Urinary bladder (tissue), 4 donors: Measurements from ENCODE around the gene MAGEA9. TPM values are rescaled to one million over a fixed set of nuclear protein-coding genes. Genes with fewer than 3 reads are reported as not detected.
"Not testable (repeated sequence)": the region's sequence is repeated elsewhere in the genome, so short reads cannot be mapped to it uniquely, and the experiment has no call there.

Source experiments
- DNase-seq: peaks from one replicate; pipeline ENCODE4 v3.0.0-alpha.2; 2015; ENCODE audit errors: extremely low spot score
- H3K27ac ChIP-seq: one replicate; pipeline ENCODE4 v1.5.1; 2013; ENCODE audit warnings: low read depth, mild to moderate bottlenecking, moderate library complexity
- H3K36me3 ChIP-seq: one replicate; pipeline ENCODE4 v1.6.1; 2013; ENCODE audit warnings: mild to moderate bottlenecking, moderate library complexity; ENCODE audit not compliant: insufficient read depth
- H3K4me1 ChIP-seq: one replicate; pipeline ENCODE4 v1.6.1; 2013; ENCODE audit warnings: mild to moderate bottlenecking, moderate library complexity; ENCODE audit not compliant: insufficient read depth
- H3K4me3 ChIP-seq: one replicate; pipeline ENCODE4 v1.5.1; 2013; ENCODE audit warnings: low read depth, low read length
- WGBS: extraction: QIAGEN DNeasy Blood & Tissue Kit; methylation state at CpG from one replicate; pipeline ENCODE4 v1.1.7; 2013; 5-methylcytosine and 5-hydroxymethylcytosine counted together
- polyA plus RNA-seq: library from polyadenylated mRNA; stranded (reverse); fragments of 200-250 nt; gene quantifications from one replicate; pipeline ENCODE4 v1.2.3, GENCODE V29; 2013
- total RNA-seq: library from RNA; depleted of rRNA; stranded (reverse); fragments of >200 nt; gene quantifications from one replicate; pipeline ENCODE4 v1.2.3, GENCODE V29; 2014
- donor health status: healthy with polysubstance abuse.
- donor health status: healthy.

MAGEA9 gene, protein sequence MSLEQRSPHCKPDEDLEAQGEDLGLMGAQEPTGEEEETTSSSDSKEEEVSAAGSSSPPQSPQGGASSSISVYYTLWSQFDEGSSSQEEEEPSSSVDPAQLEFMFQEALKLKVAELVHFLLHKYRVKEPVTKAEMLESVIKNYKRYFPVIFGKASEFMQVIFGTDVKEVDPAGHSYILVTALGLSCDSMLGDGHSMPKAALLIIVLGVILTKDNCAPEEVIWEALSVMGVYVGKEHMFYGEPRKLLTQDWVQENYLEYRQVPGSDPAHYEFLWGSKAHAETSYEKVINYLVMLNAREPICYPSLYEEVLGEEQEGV
- not detected for total RNA-seq
- polyA plus RNA-seq: not detected

DNA sequence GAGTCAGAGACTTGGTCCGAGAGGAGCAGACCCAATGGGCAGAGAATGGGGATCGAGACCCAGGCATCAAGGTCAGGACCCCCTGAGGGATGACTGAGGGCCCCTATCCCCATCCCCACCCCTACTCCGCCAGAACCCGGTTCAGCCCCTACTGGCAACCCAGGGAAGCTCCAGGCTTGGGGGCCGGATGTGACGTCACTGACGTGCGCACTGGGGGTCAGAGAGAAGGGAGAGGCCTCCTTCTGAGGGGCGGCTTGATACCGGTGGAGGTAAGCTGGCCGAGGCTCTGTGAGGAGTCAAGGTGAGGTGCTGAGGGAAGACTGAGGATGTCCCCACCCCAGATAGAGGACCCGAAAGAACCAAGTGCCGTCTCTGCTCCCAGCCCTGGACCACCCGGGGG is at the start of gene MAGEA9:
Gene MAGEA9, plus strand, starts transcription at position 204 of the 400 bp plus-strand sequence. CDS start 4,281 bp downstream, outside the sequence.
- H3K4me3 ChIP-seq, H3K4me1 ChIP-seq, H3K27ac ChIP-seq, H3K36me3 ChIP-seq, DNase-seq: not testable (repeated sequence)
- WGBS: no CpG with 5 or more reads among the region's 14 CpGs

DNA sequence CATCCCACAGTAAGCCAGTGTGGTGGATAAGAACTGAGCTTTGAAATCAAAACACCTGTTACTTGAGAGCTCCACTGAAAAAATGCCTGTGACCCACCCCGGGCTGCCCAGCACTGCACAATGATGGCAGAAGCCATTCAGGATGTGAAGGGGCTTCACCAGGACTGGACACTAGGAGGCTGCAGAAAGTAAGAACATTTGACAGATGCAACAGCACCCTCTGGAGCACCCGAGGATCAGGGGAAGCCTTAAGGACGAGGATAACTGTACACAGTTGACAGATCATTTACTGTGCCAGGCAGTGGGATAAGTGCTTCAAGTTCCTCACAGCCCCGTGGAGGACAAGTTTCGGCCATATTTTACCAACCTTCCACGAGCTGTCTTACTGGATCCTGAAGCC is 39.5 kb upstream of the MAGEA9 start:
- not testable (repeated sequence) for DNase-seq

DNA sequence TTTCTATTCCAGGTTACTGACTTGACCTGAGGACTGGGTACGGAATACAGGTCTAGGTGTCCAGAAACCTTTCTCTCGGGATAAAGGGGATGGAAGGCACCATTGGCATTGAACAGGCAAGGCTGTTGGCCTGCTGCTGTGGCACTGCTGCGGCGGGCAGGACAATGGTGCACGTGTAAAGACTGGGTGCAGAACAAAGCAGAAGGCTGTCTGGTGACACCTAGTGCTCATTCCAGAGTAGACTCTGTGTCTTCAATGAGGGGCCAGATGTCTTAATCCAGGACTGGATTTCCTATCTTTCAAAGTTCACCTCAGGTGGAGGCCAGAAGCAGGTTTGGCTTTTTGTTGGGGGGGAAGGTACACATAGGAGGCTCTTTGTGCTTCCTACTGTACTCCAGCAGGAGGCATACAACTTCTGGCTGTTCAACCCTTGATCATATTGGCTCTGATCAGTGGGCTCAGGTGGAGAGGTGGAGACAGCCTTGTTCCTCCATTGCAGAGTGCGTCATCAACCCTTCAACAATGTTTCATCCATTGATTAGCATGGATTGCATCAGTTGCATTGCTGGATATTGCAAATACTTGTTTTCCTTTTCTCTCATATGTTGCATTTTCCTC is 35.2 kb upstream of the MAGEA9 start:
- not testable (repeated sequence) for H3K36me3 ChIP-seq, H3K4me3 ChIP-seq, H3K4me1 ChIP-seq, H3K27ac ChIP-seq, DNase-seq
- WGBS: 83% methylated on average over 2 of the region's 6 CpGs

More for the DNA sequence above, 39.5 kb upstream of the MAGEA9 start:
- H3K27ac ChIP-seq, H3K4me1 ChIP-seq, H3K36me3 ChIP-seq, H3K4me3 ChIP-seq: not testable (repeated sequence)
- WGBS: 63% methylated on average over 1 of the region's 6 CpGs

DNA sequence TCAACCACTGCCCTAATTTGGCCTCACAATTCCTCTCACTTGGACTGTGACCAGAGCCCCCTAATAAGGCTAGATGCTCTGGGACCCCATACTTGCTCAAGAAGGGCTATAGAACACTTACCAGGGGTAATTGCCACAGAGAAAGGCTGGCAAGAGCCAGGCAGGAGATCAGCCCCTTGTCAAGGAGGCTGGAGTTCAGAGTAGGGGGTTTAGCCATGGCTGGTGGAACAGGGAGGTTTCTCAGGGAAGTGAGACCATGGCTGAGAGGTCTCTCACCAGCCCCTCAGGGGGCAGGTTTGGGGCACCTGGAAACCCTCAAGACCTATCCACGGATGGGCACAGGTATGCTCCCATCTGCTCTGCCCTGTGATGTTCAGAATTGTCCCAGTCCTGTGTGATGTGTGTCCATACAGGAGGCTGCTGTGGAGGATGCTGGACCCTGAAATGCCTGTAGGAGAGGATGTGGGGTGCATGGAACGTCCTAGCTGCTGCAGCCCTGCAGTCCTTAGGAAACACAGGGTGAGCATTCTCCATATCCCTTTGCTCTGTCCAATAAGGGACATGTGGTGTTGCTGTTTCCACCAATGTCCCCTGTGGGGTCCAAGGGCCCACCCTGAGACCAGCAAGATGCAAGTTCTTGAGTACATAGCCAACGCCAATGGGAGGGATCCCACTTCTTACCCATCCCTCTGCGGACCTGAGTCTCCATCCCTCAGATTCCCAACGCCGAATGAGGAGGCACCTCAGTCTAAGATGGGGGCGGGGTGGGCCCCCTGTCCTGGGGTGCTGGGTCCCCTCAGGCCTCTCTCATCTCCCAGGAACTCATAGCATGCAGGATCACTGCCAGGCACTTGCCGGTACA is 24.3 kb upstream of the MAGEA9 start:
- WGBS: 86% methylated on average over 8 of the region's 8 CpGs
- H3K4me3 ChIP-seq: no peak overlapping the region
- DNase-seq: no peak

GRCh38 chrX:149758068-149758714 is 23.5 kb upstream of the MAGEA9 start:
- Histone ChIP-seq H3K4me3 (no peak overlapping the region), H3K27ac (no peak overlapping the region), H3K36me3 (no peaks in the 10 kb centered on the region), H3K4me1 (no peaks in the 10 kb centered on the region)
- DNase-seq: no peak
- WGBS: 96% methylated on average over 18 of the region's 18 CpGs

More for the DNA sequence above, 24.3 kb upstream of the MAGEA9 start:
- Histone ChIP-seq H3K36me3 (no peaks in the 10 kb centered on the region), H3K4me1 (no peaks in the 10 kb centered on the region), H3K27ac (no peak overlapping the region)

- not testable (repeated sequence) for H3K4me1 ChIP-seq, H3K36me3 ChIP-seq, H3K27ac ChIP-seq, H3K4me3 ChIP-seq, DNase-seq
- WGBS: 93% methylated on average over 16 of the region's 17 CpGs
These were observed 23.0 kb upstream of the MAGEA9 start for GRCh38 chrX:149758715-149759078.

DNA sequence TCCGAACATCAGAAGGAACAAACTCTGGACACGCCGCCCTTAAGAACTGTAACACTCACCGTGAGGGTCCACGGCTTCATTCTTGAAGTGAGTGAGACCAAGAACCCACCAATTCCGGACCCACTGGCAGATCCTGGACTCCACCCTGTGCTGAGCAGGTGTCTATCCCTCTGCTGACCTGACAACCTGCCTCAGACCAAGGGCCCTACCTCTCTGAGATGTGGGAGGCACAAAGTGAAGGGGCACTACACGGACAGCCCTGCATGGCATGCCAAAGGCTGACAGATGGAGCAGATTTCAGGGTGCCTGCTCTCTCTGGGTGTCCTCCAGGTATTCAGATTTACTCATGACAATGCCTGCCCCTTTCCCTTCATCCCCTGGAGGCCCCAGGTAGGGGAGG is 21.9 kb upstream of the MAGEA9 start:
- no peak for DNase-seq
- no peak overlapping the region for H3K27ac ChIP-seq
- H3K4me3 ChIP-seq: no peak overlapping the region
- 90% methylated on average over 7 of the region's 7 CpGs for WGBS
- no peaks in the 10 kb centered on the region for H3K36me3 ChIP-seq
- no peaks in the 10 kb centered on the region for H3K4me1 ChIP-seq

- Histone ChIP-seq H3K4me1 (no peaks in the 10 kb centered on the region), H3K4me3 (no peak overlapping the region), H3K27ac (no peak overlapping the region), H3K36me3 (no peaks in the 10 kb centered on the region)
- no peak for DNase-seq
- 98% methylated on average over 3 of the region's 3 CpGs for WGBS
These were observed 20.8 kb upstream of the MAGEA9 start for GRCh38 chrX:149760965-149761364.

DNA sequence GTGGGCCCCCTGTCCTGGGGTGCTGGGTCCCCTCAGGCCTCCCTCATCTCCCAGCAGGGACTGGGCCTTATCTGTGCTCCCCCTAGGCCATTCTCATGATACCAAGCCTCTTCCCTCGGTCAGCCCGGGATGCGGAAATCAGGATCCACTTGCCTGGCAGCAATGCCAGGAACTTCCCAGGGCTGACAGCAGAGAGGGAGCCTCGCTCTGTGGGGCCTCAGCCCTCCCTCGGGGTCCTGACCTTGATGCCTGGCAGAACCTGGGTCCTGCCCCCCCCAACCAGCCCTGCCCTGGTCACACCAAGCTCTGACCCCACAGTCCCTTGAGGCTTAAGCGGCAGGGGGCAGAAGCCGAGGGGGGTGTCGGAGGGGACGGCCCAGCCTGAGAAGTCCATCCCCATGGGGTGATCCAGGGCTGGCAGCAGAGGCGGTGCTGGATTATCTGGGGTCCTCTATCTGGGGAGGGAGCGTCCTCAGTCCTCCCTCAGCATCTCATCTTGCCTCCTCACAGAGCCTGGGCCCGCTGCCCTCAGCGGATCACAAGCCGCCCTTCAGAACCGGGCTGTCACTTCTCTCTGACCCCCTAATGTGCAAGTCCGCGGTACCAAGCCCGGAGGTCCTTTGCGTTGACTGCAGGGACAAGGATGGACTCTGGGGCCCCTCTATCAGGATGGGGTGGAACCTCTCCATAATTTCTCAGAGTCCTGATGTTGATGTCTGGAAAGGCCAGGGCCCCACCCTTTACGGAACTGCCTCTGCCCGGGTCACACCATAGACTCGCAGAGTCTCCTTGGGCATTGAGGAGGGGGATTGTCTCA is 19.7 kb upstream of the MAGEA9 start:
- H3K4me3 ChIP-seq, DNase-seq: not testable (repeated sequence)
- whole genome bisulfite sequencing: 91% methylated on average over 22 of the region's 22 CpGs

DNA sequence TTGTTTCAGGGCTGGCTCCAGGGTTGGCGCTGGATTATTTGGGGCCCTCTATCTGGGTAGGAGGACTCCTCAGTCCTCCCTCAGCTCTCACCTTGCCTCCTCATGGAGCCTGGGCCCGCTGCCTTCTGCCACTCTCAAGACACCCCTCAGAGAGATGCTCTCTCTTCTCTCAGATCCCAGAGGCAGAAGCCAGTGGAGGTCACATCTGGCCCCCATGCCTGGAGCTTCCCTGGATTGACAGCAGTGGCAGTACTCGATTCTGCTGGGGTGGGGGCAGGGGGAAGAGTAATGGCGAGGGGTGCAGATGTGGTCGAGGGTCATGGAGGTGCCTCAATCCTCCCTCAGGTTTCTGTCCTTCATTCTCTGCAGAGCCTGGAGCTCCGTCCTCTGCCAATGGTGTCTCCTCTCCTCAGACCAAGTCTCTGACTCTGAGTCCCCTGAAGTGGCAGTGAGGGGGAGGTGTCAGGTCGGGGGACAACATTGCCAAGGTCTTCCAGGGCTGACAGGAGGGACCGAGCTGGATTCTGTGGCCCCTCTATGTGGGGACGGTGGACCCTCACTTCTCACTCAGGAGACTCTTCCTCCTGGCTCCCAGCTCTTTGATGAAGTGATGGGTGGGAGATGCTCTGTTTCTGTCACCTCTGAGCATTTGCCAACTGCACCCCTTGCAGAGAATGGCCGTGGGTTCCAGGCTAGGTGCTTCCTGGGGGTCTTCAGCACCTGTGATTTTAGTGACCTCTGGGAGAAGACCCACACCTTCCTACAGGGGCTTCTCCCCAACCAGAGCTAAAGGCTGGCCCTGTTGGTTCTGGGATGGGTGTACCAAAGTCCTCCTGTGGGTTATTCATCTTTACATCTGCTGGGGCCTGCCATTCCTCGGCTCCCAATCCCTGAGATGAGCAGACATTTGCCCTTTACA is 18.8 kb upstream of the MAGEA9 start:
- 79% methylated on average over 10 of the region's 11 CpGs for WGBS
- no peak overlapping the region for H3K4me3 ChIP-seq
- no peaks in the 10 kb centered on the region for H3K4me1 ChIP-seq
- no peak overlapping the region for H3K27ac ChIP-seq
- no peak for DNase-seq
- no peaks in the 10 kb centered on the region for H3K36me3 ChIP-seq

More for the DNA sequence above, 19.7 kb upstream of the MAGEA9 start:
- not testable (repeated sequence) for H3K4me1 ChIP-seq, H3K27ac ChIP-seq, H3K36me3 ChIP-seq

GRCh38 chrX:149770344-149770743 is 11.4 kb upstream of the MAGEA9 start:
- not testable (repeated sequence) for DNase-seq, H3K36me3 ChIP-seq, H3K27ac ChIP-seq, H3K4me1 ChIP-seq, H3K4me3 ChIP-seq
- no CpG with 5 or more reads among the region's 12 CpGs for WGBS

- H3K4me3 ChIP-seq, DNase-seq, H3K27ac ChIP-seq, H3K36me3 ChIP-seq, H3K4me1 ChIP-seq: not testable (repeated sequence)
- WGBS: no CpG with 5 or more reads among the region's 9 CpGs
These were observed 8.7 kb upstream of the MAGEA9 start for GRCh38 chrX:149773026-149773425.
